OCI-LY1 (cell line): ENCODE results near the gene GSDME.

Source experiments
- H2AFZ ChIP-seq: fragments of 200-600 bp; sonication (generic), shearing (Covaris generic); 2 replicates; pipeline ENCODE4 v1.6.0; 2014; ENCODE audit warnings: antibody characterized with exemption, mild to moderate bottlenecking, low read length
- H3F3A ChIP-seq: fragments of 200-600 bp; sonication (generic), shearing (Covaris generic); 2 replicates; pipeline ENCODE4 v1.6.0; 2014; ENCODE audit warnings: mild to moderate bottlenecking, antibody characterized with exemption, low read length, moderate library complexity; ENCODE audit not compliant: insufficient read depth
- H3K27ac ChIP-seq: fragments of 200-600 bp; sonication (generic); 2 replicates; pipeline ENCODE4 v1.5.1; 2014; ENCODE audit warnings: low read length, mixed run types, mild to moderate bottlenecking, low read depth; ENCODE audit not compliant: poor library complexity, severe bottlenecking
- H3K27me3 ChIP-seq: fragments of 200-600 bp; sonication (generic); 2 replicates; pipeline ENCODE4 v1.6.0; 2014; ENCODE audit warnings: antibody characterized with exemption, mild to moderate bottlenecking, low read length, moderate library complexity; ENCODE audit not compliant: insufficient read depth
- H3K36me3 ChIP-seq: fragments of 200-600 bp; sonication (generic); 2 replicates; pipeline ENCODE4 v1.6.1; 2014; ENCODE audit warnings: mild to moderate bottlenecking, antibody characterized with exemption, low read length, moderate library complexity, mixed read lengths; ENCODE audit not compliant: insufficient read depth
- H3K4me1 ChIP-seq: fragments of 200-600 bp; sonication (generic); 2 replicates; pipeline ENCODE4 v1.5.1; 2014; ENCODE audit warnings: mild to moderate bottlenecking, low read length, moderate library complexity; ENCODE audit not compliant: insufficient read depth, severe bottlenecking
- H3K4me2 ChIP-seq: fragments of 200-600 bp; sonication (generic), shearing (Covaris generic); 2 replicates; pipeline ENCODE4 v1.6.1; 2014; ENCODE audit warnings: low read length
- H3K4me3 ChIP-seq: fragments of 200-600 bp; sonication (generic); 2 replicates; pipeline ENCODE4 v1.5.1; 2014; ENCODE audit warnings: low read length, low read depth, mild to moderate bottlenecking, mixed read lengths; ENCODE audit not compliant: poor library complexity, severe bottlenecking
- H3K79me2 ChIP-seq: fragments of 200-600 bp; shearing (Covaris generic); 2 replicates; pipeline ENCODE4 v1.6.1; 2016; ENCODE audit warnings: mixed run types, low read length, mixed read lengths; ENCODE audit not compliant: insufficient read depth
- H3K9ac ChIP-seq: fragments of 200-600 bp; sonication (generic), shearing (Covaris generic); 2 replicates; pipeline ENCODE4 v1.6.1; 2014; ENCODE audit warnings: mild to moderate bottlenecking, low read length, mixed read lengths
- H3K9me2 ChIP-seq: fragments of 200-600 bp; sonication (generic), shearing (Covaris generic); 2 replicates; pipeline ENCODE4 v1.6.1; 2014; ENCODE audit warnings: low read depth, mild to moderate bottlenecking, low read length, mixed read lengths
- H3K9me3 ChIP-seq: fragments of 200-600 bp; shearing (Covaris generic); 2 replicates; pipeline ENCODE4 v1.6.1; 2014; ENCODE audit warnings: low read length, mixed read lengths
- H4K20me1 ChIP-seq: fragments of 200-600 bp; sonication (generic), shearing (Covaris generic); 2 replicates; pipeline ENCODE4 v1.6.0; 2016; ENCODE audit warnings: mild to moderate bottlenecking, low read length; ENCODE audit not compliant: insufficient read depth
- EZH2 ChIP-seq: fragments of 200-600 bp; sonication (generic), shearing (Covaris generic); IDR thresholded peaks from 2 replicates; pipeline ENCODE4 v1.8.0; 2017; ENCODE audit warnings: borderline replicate concordance, mixed run types, mild to moderate bottlenecking, antibody characterized with exemption, low read length, moderate library complexity, mixed read lengths
- TF ChIP-seq, protein P1 (sequence below): fragments of 200-600 bp; sonication (generic), shearing (Covaris generic); IDR thresholded peaks from 2 replicates; pipeline ENCODE4 v1.5.1; 2017; ENCODE audit warnings: mild to moderate bottlenecking, antibody characterized with exemption, low read length, moderate library complexity, mixed read lengths

GSDME gene

DNA sequence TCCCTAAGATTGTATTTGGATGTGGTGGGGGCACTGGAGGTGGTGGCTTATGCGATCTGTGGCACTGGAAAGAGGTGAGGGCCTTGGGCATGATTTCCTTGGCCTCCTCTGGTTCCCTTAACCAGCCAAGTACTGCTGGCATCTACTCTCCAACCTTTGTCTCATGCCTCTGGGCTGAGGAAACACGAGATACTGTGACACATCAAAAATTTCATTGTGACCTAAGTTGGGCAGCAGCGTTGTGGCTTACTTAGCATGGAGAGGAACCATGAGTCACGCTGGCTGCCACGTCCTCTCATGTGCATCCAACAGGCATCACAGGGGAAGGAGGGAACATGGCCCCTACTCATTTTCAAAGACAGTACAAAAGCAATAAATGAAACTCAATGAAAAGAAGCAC, 29.7 kb upstream of the GSDME start:
- no peaks in the 10 kb centered on the region for H3K9me2 ChIP-seq
- H3K9me3 ChIP-seq = 0 out of 2 replicates have a peak, but pooled peaks cover 9% of the 10 kb centered on the region
- no peaks in the 10 kb centered on the region for H3K27me3 ChIP-seq
- no peaks in the 10 kb centered on the region for H3K4me1 ChIP-seq
- H3F3A ChIP-seq = no peaks in the 10 kb centered on the region; the same call in 1 of the 2 replicates
- H4K20me1 ChIP-seq = no peaks in the 10 kb centered on the region
- H3K4me2 ChIP-seq = no peak overlapping the region
- H3K9ac ChIP-seq = no peak overlapping the region
- TF ChIP-seq EZH2 = no peak
- TF ChIP-seq, protein P1, sequence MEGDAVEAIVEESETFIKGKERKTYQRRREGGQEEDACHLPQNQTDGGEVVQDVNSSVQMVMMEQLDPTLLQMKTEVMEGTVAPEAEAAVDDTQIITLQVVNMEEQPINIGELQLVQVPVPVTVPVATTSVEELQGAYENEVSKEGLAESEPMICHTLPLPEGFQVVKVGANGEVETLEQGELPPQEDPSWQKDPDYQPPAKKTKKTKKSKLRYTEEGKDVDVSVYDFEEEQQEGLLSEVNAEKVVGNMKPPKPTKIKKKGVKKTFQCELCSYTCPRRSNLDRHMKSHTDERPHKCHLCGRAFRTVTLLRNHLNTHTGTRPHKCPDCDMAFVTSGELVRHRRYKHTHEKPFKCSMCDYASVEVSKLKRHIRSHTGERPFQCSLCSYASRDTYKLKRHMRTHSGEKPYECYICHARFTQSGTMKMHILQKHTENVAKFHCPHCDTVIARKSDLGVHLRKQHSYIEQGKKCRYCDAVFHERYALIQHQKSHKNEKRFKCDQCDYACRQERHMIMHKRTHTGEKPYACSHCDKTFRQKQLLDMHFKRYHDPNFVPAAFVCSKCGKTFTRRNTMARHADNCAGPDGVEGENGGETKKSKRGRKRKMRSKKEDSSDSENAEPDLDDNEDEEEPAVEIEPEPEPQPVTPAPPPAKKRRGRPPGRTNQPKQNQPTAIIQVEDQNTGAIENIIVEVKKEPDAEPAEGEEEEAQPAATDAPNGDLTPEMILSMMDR = no peak
- H3K27ac ChIP-seq = no peak overlapping the region
- H3K79me2 ChIP-seq = no peaks in the 10 kb centered on the region
- no peak overlapping the region for H2AFZ ChIP-seq
- H3K4me3 ChIP-seq = no peak overlapping the region
- H3K36me3 ChIP-seq = peaks cover 24% of the 10 kb centered on the region

DNA sequence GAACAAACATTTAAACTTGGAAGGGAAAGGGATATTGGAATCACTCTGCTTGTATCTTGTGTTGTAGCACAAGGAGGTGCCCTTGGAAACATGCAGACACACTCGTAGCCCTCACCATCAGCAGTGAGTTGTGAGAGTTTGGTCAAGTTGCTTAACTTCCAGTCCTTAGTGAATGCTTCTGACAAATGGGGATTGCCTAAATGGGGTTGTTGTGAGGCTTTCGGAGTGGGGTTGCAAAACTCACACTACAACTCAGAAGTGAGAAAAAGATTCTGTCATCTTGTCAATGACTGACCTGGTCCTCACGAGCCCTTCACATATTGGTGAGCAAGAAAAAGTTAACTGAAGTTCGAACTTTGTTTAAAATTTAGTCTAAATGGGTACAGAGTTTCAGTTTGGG, 29.0 kb upstream of the GSDME start:
- Histone ChIP-seq H3K9ac (no peak overlapping the region), H3F3A (no peaks in the 10 kb centered on the region; the same call in 1 of the 2 replicates), H4K20me1 (no peaks in the 10 kb centered on the region), H3K4me2 (no peak overlapping the region), H2AFZ (no peak overlapping the region), H3K9me3 (0 out of 2 replicates have a peak, but pooled peaks cover 9% of the 10 kb centered on the region), H3K79me2 (no peaks in the 10 kb centered on the region), H3K4me1 (no peaks in the 10 kb centered on the region), H3K9me2 (no peaks in the 10 kb centered on the region), H3K4me3 (no peak overlapping the region), H3K27me3 (no peaks in the 10 kb centered on the region), H3K36me3 (peaks cover 17% of the 10 kb centered on the region), H3K27ac (no peak overlapping the region)
- no peak for TF ChIP-seq EZH2
- TF ChIP-seq, protein P1 = no peak

DNA sequence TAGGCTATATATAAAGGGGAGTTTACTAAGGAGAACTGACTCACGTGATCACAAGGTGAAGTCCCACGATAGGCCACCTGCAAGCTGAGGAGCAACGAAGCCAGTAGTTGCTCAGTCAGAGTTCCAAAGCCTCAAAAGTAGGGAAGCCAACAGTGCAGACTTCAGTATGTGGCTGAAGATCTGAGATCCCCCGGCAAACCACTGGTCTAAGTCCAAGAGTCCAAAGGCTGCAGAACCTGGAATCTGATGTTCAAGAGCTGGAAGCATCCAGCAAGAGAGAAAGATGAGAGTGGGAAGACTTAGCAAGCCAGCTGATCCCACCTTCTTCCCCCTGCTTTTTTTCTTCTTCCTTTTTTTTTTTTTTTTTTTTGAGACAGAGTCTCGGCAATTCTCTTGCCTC, 27.0 kb upstream of the GSDME start:
- H3K9me3 ChIP-seq = 0 out of 2 replicates have a peak, but pooled peaks cover 9% of the 10 kb centered on the region
- no peaks in the 10 kb centered on the region for H4K20me1 ChIP-seq
- no peak overlapping the region for H2AFZ ChIP-seq
- no peaks in the 10 kb centered on the region for H3K79me2 ChIP-seq
- no peaks in the 10 kb centered on the region for H3K9me2 ChIP-seq
- no peak overlapping the region for H3K4me2 ChIP-seq
- H3K27me3 ChIP-seq = no peaks in the 10 kb centered on the region
- no peak overlapping the region for H3K9ac ChIP-seq
- H3K27ac ChIP-seq = no peak overlapping the region
- no peak for TF ChIP-seq EZH2
- TF ChIP-seq, protein P1 = no peak
- peaks cover 12% of the 10 kb centered on the region for H3K36me3 ChIP-seq
- H3K4me1 ChIP-seq = no peaks in the 10 kb centered on the region
- no peak overlapping the region for H3K4me3 ChIP-seq
- H3F3A ChIP-seq = no peaks in the 10 kb centered on the region; the same call in 1 of the 2 replicates
